PC-3 (cell line): Measurements from ENCODE around the gene ASB17. TPM values are rescaled to one million over a fixed set of nuclear protein-coding genes. Genes with fewer than 3 reads are reported as not detected.

Source experiments
- ATAC-seq: fragments of 200-7000 bp; cut with Tn5 transposase; 2 replicates; pipeline ENCODE4 v1.9.1; 2020; ENCODE audit warnings: mild to moderate bottlenecking, moderate library complexity
- BruUV-seq: library from RNA; stranded (reverse); fragments of 400-500 nt; replicated peaks from 2 replicates; lab custom pipeline; 2021; lab: Mats Ljungman, UMichigan
- CTCF ChIA-PET: fragments of 300-600 bp; sonication (Branson Sonifier 250); formaldehyde crosslinking; loops from one replicate; lab custom pipeline; 2022; ENCODE audit warnings: antibody characterized with exemption; lab: Charles Lee
- POLR2A ChIA-PET: fragments of 300-600 bp; sonication (Branson Sonifier 250); formaldehyde crosslinking; loops from one replicate; lab custom pipeline; 2022; ENCODE audit warnings: antibody characterized with exemption; ENCODE audit not compliant: unreplicated experiment; lab: Charles Lee
- DNase-seq: peaks from one replicate; pipeline ENCODE4 v3.0.0-alpha.2; 2015
- H2AFZ ChIP-seq: fragments of 300-600 bp; sonication (generic); 2 replicates; pipeline ENCODE4 v1.6.0; 2016; ENCODE audit warnings: antibody characterized with exemption, low read length
- H3F3A ChIP-seq: fragments of 300-600 bp; sonication (generic); one replicate; pipeline ENCODE4 v1.6.0; 2017; ENCODE audit warnings: antibody characterized with exemption, low read length, control low read depth, mild to moderate bottlenecking; ENCODE audit not compliant: unreplicated experiment
- H3K27ac ChIP-seq: fragments of 300-600 bp; sonication (generic); 2 replicates; pipeline ENCODE4 v1.5.1; 2016; ENCODE audit warnings: mild to moderate bottlenecking, low read length
- H3K27me3 ChIP-seq: fragments of 300-600 bp; sonication (generic); 2 replicates; pipeline ENCODE4 v1.6.1; 2016; ENCODE audit warnings: low read length, mixed read lengths
- H3K36me3 ChIP-seq: fragments of 300-600 bp; sonication (generic); 2 replicates; pipeline ENCODE4 v1.6.1; 2016; ENCODE audit warnings: low read depth, mixed run types, low read length, mixed read lengths
- H3K4me1 ChIP-seq: fragments of 300-600 bp; sonication (generic); 2 replicates; pipeline ENCODE4 v1.5.1; 2016; ENCODE audit warnings: low read length; ENCODE audit not compliant: insufficient read depth
- H3K4me2 ChIP-seq: fragments of 300-600 bp; sonication (generic); 2 replicates; pipeline ENCODE4 v1.6.0; 2016; ENCODE audit warnings: low read length
- H3K4me3 ChIP-seq: fragments of 300-600 bp; sonication (generic); 2 replicates; pipeline ENCODE4 v1.5.1; 2016; ENCODE audit warnings: mild to moderate bottlenecking, low read length, mixed read lengths
- H3K79me2 ChIP-seq: fragments of 300-600 bp; sonication (generic); 2 replicates; pipeline ENCODE4 v1.6.1; 2017; ENCODE audit warnings: low read length, mixed read lengths
- H3K9ac ChIP-seq: fragments of 300-600 bp; sonication (generic); 2 replicates; pipeline ENCODE4 v1.6.0; 2016; ENCODE audit warnings: mild to moderate bottlenecking, low read length
- H3K9me2 ChIP-seq: fragments of 300-600 bp; sonication (generic); replicated peaks from 2 replicates; pipeline ENCODE4 v1.6.1; 2016; ENCODE audit warnings: mixed run types, low read length, mixed read lengths
- H3K9me3 ChIP-seq: fragments of 300-600 bp; sonication (generic); 2 replicates; pipeline ENCODE4 v1.6.1; 2016; ENCODE audit warnings: low read length, mixed read lengths
- H4K20me1 ChIP-seq: fragments of 300-600 bp; sonication (generic); 2 replicates; pipeline ENCODE4 v1.6.1; 2016; ENCODE audit warnings: low read length, mixed read lengths
- CTCF ChIP-seq: fragments of 300-600 bp; sonication (generic); conservative IDR thresholded peaks from 2 replicates; pipeline ENCODE4 v1.5.1; 2017; ENCODE audit warnings: antibody characterized with exemption, low read depth, mild to moderate bottlenecking, low read length
- EZH2 ChIP-seq: fragments of 300-600 bp; sonication (generic); IDR thresholded peaks from one replicate; pipeline ENCODE4 v1.6.1; 2017; ENCODE audit warnings: antibody characterized with exemption, mild to moderate bottlenecking, low read length; ENCODE audit not compliant: unreplicated experiment
- EZH2phosphoT487 ChIP-seq: fragments of 300-600 bp; sonication (generic); IDR thresholded peaks from 2 replicates; pipeline ENCODE4 v1.6.1; 2018; ENCODE audit warnings: mild to moderate bottlenecking, antibody characterized with exemption, low read length, borderline replicate concordance
- intact Hi-C: fragments of 100-400 bp; cut with micrococcal nuclease; formaldehyde crosslinking; loops from 2 replicates; pipeline ENCODE4 v1.9.0; 2023
- total RNA-seq: library from RNA; depleted of rRNA; stranded (reverse); fragments of >200 nt; gene quantifications from 2 replicates; pipeline ENCODE4 v1.2.3, GENCODE V29; 2014; rRNA removed

ASB17 gene
- total RNA-seq, 1 experiment from 2014 or later = not detected

- CTCF ChIA-PET = no interaction called here
- TF ChIP-seq EZH2 = no peak
- TF ChIP-seq EZH2phosphoT487 = no peak
- no peak for TF ChIP-seq CTCF
Measured at GRCh38 chr1:75879985-75880384, 52.2 kb downstream of the ASB17 start.

GRCh38 chr1:75870951-75871350 lies 61.3 kb downstream of the ASB17 start:
- Histone ChIP-seq H3K79me2 (no peaks in the 10 kb centered on the region), H3K4me1 (no peaks in the 10 kb centered on the region), H3K27me3 (no peaks in the 10 kb centered on the region), H3K9me2 (no peaks in the 10 kb centered on the region), H3K27ac (no peak overlapping the region), H4K20me1 (no peaks in the 10 kb centered on the region), H3K36me3 (no peaks in the 10 kb centered on the region), H3K9me3 (no peaks in the 10 kb centered on the region), H3K4me3 (no peak overlapping the region), H3F3A (no peaks in the 10 kb centered on the region), H2AFZ (no peak overlapping the region), H3K9ac (no peak overlapping the region), H3K4me2 (no peak overlapping the region)
- TF ChIP-seq EZH2 (no peak), CTCF (no peak), EZH2phosphoT487 (no peak)
- ChIA-PET CTCF (no interaction called here), POLR2A (no interaction called here)
- no peak for DNase-seq
- no peak for ATAC-seq
- no TSS peak for BruUV-seq
- intact Hi-C loops = no loop called here

More at GRCh38 chr1:75879985-75880384, 52.2 kb downstream of the ASB17 start:
- H3K9me3 ChIP-seq = no peaks in the 10 kb centered on the region
- H2AFZ ChIP-seq = no peak overlapping the region
- POLR2A ChIA-PET = no interaction called here
- no peak overlapping the region for H3K27ac ChIP-seq
- H3K4me1 ChIP-seq = no peaks in the 10 kb centered on the region
- BruUV-seq = no TSS peak
- H3K79me2 ChIP-seq = no peaks in the 10 kb centered on the region
- no peaks in the 10 kb centered on the region for H3F3A ChIP-seq
- ATAC-seq (no peak), DNase-seq (no peak)
- H3K9me2 ChIP-seq = no peaks in the 10 kb centered on the region
- no peaks in the 10 kb centered on the region for H3K36me3 ChIP-seq
- intact Hi-C loops = no loop called here
- no peak overlapping the region for H3K9ac ChIP-seq
- no peaks in the 10 kb centered on the region for H4K20me1 ChIP-seq
- H3K4me3 ChIP-seq = no peak overlapping the region
- peaks cover 39% of the 10 kb centered on the region for H3K27me3 ChIP-seq
- H3K4me2 ChIP-seq = no peak overlapping the region

Other genes with a start within 250 kb of the ASB17 start
- gene ACADM, start 207.7 kb downstream of the ASB17 start, total RNA-seq = 25.0 and 29.0 TPM in 2 replicates
- 88.0 and 91.7 TPM in 2 replicates for gene RABGGTB, start 146.1 kb downstream of the ASB17 start, total RNA-seq
- 0.17 TPM in 1 of 2 replicates, not detected in the other for gene MSH4, start 135.5 kb downstream of the ASB17 start, total RNA-seq
- not detected in 2 replicates for gene ST6GALNAC3, start 142.3 kb upstream of the ASB17 start, total RNA-seq